IMR-90 (cell line): Measurements from ENCODE around the gene LAMB1.

Experiments
- BHLHE40 ChIP-seq: fragments of 150-350 bp; IDR thresholded peaks from 2 replicates; pipeline ENCODE4 v1.6.1; 2016; ENCODE audit warnings: mild to moderate bottlenecking, low read depth, low read length
- CEBPB ChIP-seq: IDR thresholded peaks from 2 replicates; pipeline ENCODE4 v1.6.1; 2012; ENCODE audit warnings: low read depth, low read length, improper control_type of control experiment
- CTCF ChIP-seq: conservative IDR thresholded peaks from 2 replicates; pipeline ENCODE4 v1.5.1; 2012; ENCODE audit warnings: mild to moderate bottlenecking, low read depth, low read length, improper control_type of control experiment
- FOS ChIP-seq: fragments of 150-350 bp; IDR thresholded peaks from 2 replicates; pipeline ENCODE4 v1.6.1; 2016; ENCODE audit warnings: low read depth, low read length
- MAFK ChIP-seq: IDR thresholded peaks from 2 replicates; pipeline ENCODE4 v1.6.1; 2012; ENCODE audit warnings: low read depth, low read length, improper control_type of control experiment
- MXI1 ChIP-seq: IDR thresholded peaks from 2 replicates; pipeline ENCODE4 v1.6.1; 2012; ENCODE audit warnings: low read depth, mild to moderate bottlenecking, low read length, moderate library complexity, borderline replicate concordance
- NFE2L2 ChIP-seq: fragments of 150-350 bp; IDR thresholded peaks from 2 replicates; pipeline ENCODE4 v1.6.1; 2016; ENCODE audit warnings: low read depth, mild to moderate bottlenecking, low read length
- POLR2A ChIP-seq: IDR thresholded peaks from 2 replicates; pipeline ENCODE4 v1.6.1; 2012; ENCODE audit warnings: mild to moderate bottlenecking, low read depth, low read length
- RAD21 ChIP-seq: IDR thresholded peaks from 2 replicates; pipeline ENCODE4 v1.6.1; 2012; ENCODE audit warnings: low read length, improper control_type of control experiment
- RFX5 ChIP-seq: IDR thresholded peaks from 2 replicates; pipeline ENCODE4 v1.8.0; 2012; ENCODE audit warnings: low read depth, mild to moderate bottlenecking, low read length, moderate library complexity
- USF2 ChIP-seq: fragments of 150-350 bp; IDR thresholded peaks from 2 replicates; pipeline ENCODE4 v1.6.1; 2017; ENCODE audit warnings: mild to moderate bottlenecking, antibody characterized with exemption, low read length, low read depth

- TF ChIP-seq POLR2A = no peak
- no peak for TF ChIP-seq FOS
- TF ChIP-seq CTCF = no peak
- TF ChIP-seq RFX5 = no peak
- TF ChIP-seq RAD21 = no peak
- no peak for TF ChIP-seq MXI1
- no peak for TF ChIP-seq MAFK
- TF ChIP-seq BHLHE40 = no peak
- no peak for TF ChIP-seq USF2
- no peak for TF ChIP-seq NFE2L2
- no peak for TF ChIP-seq CEBPB
Observed at GRCh38 chr7:107890493-107890961, 112.4 kb downstream of the LAMB1 start.
